K562 (cell line): ENCODE measurements around the gene TMEM185B. TPM values are rescaled to one million over a fixed set of nuclear protein-coding genes. Genes with fewer than 3 reads are reported as not detected.

Source experiments
- ATAC-seq: fragments of 200-7000 bp; cut with Tn5 transposase; 3 replicates; pipeline ENCODE4 v1.9.1; 2020; ENCODE audit warnings: moderate library complexity
- BruUV-seq: library from RNA; stranded (reverse); fragments of 400-500 nt; replicated peaks from 2 replicates; lab custom pipeline; 2021; lab: Mats Ljungman, UMichigan
- CTCF ChIA-PET: fragments of 300-600 bp; formaldehyde crosslinking; extraction: SDS; loops from one replicate; lab custom pipeline; 2021; ENCODE audit warnings: low intra/inter-chr PET ratio; lab: Yijun Ruan, JAX
- POLR2A ChIA-PET: fragments of 300-600, 350-650 bp; sonication (Branson Sonifier 250); formaldehyde crosslinking; extraction: SDS; loops from one replicate; lab custom pipeline; 2021; ENCODE audit warnings: antibody characterized with exemption, inconsistent platforms; lab: Yijun Ruan, JAX
- DNase-seq, 4 experiments: peaks; one replicate each; pipeline versions ENCODE4 v3.0.0 to v3.0.0-alpha.2; 2011 to 2018; ENCODE audit warnings: low spot score in 3 of 4, mixed read lengths in 3 of 4; ENCODE audit errors: extremely low read depth in 1 of 4
- FAIRE-seq: peaks from 2 replicates; lab custom pipeline; 2011; peaks lifted over from hg19 to GRCh38; lab: Jason Lieb, UNC
- H2AFZ ChIP-seq: 2 replicates; pipeline ENCODE4 v1.6.0; 2011; ENCODE audit warnings: low read depth, low read length, control low read depth, inconsistent platforms
- H3K27ac ChIP-seq: fragments of 200-600 bp; 3 replicates; pipeline ENCODE4 v1.8.0; 2011; ENCODE audit warnings: low read depth, mild to moderate bottlenecking, control low read depth, inconsistent platforms, low read length, moderate library complexity, mixed read lengths; ENCODE audit errors: extremely low read depth
- H3K27me3 ChIP-seq, 2 experiments: fragments of 300-600 bp in 1 of 2; 2 replicates in 1 of 2; 3 replicates in 1 of 2; pipeline versions ENCODE4 v1.6.0 to v1.8.0; 2011; ENCODE audit warnings: inconsistent platforms in 2 of 2, low read length in 2 of 2, mild to moderate bottlenecking in 1 of 2, mixed read lengths in 1 of 2, moderate library complexity in 1 of 2; ENCODE audit not compliant: control insufficient read depth in 2 of 2, insufficient read depth in 2 of 2
- H3K36me3 ChIP-seq: fragments of 300-600 bp; 3 replicates; pipeline ENCODE4 v1.8.0; 2011; ENCODE audit warnings: mild to moderate bottlenecking, low read length, inconsistent platforms; ENCODE audit not compliant: control insufficient read depth, insufficient read depth
- H3K4me1 ChIP-seq, 2 experiments: fragments of 200-600 bp in 1 of 2; replicated peaks in 1 of 2; 2 replicates in 1 of 2; 3 replicates in 1 of 2; pipeline versions ENCODE4 v1.5.1 to v1.8.0; 2011; ENCODE audit warnings: inconsistent platforms in 2 of 2, low read length in 2 of 2, mild to moderate bottlenecking in 1 of 2, mixed read lengths in 1 of 2, moderate library complexity in 1 of 2; ENCODE audit not compliant: control insufficient read depth in 2 of 2, insufficient read depth in 2 of 2
- H3K4me2 ChIP-seq: 2 replicates; pipeline ENCODE4 v1.6.1; 2011; ENCODE audit warnings: low read length, control low read depth, inconsistent platforms, mixed read lengths; ENCODE audit not compliant: insufficient read depth
- H3K4me3 ChIP-seq: fragments of 200-600 bp; sonication (generic), shearing (Covaris generic); 2 replicates; pipeline ENCODE4 v1.5.1; 2016; ENCODE audit warnings: control low read depth, inconsistent platforms
- H3K79me2 ChIP-seq: fragments of 200-600 bp; 3 replicates; pipeline ENCODE4 v1.8.0; 2011; ENCODE audit warnings: low read length, inconsistent platforms; ENCODE audit not compliant: control insufficient read depth, insufficient read depth
- H3K9ac ChIP-seq, 2 experiments: 2 replicates each; pipeline versions ENCODE4 v1.6.0 to v1.6.1; 2011; ENCODE audit warnings: low read depth in 2 of 2, low read length in 2 of 2, control low read depth in 1 of 2, inconsistent platforms in 1 of 2, mild to moderate bottlenecking in 1 of 2, mixed read lengths in 1 of 2; ENCODE audit not compliant: insufficient read depth in 1 of 2
- H3K9me1 ChIP-seq: one replicate; pipeline ENCODE4 v1.6.0; 2011; ENCODE audit warnings: inconsistent platforms, mild to moderate bottlenecking, low read length, moderate library complexity; ENCODE audit not compliant: control insufficient read depth, insufficient read depth
- H3K9me3 ChIP-seq: replicated peaks from 2 replicates; pipeline ENCODE4 v1.5.1; 2011; ENCODE audit warnings: low read depth, low read length, inconsistent platforms; ENCODE audit not compliant: control insufficient read depth, insufficient read depth
- H4K20me1 ChIP-seq: replicated peaks from 2 replicates; pipeline ENCODE4 v1.6.1; 2011; ENCODE audit warnings: low read length, inconsistent platforms, mixed read lengths; ENCODE audit not compliant: control insufficient read depth, insufficient read depth
- BRCA1 ChIP-seq, 2 experiments: fragments of 450-650 bp in 1 of 2; sonication (generic) in 1 of 2; formaldehyde crosslinking in 1 of 2; IDR thresholded peaks; 2 replicates each; pipeline versions ENCODE4 v1.5.0 to v1.6.1; 2017 to 2020; ENCODE audit warnings: mild to moderate bottlenecking in 1 of 2, missing genetic modification reagents in 1 of 2
- FOXK2 ChIP-seq, 2 experiments: fragments of 450-650 bp; IDR thresholded peaks in 1 of 2; conservative IDR thresholded peaks in 1 of 2; 2 replicates each; pipeline ENCODE4 v1.6.1; 2016; ENCODE audit warnings: low read depth in 2 of 2, mild to moderate bottlenecking in 1 of 2
- HNRNPH1 ChIP-seq: fragments of 200-400 bp; formaldehyde crosslinking; optimal IDR thresholded peaks from 2 replicates; pipeline ENCODE3; 2017; ENCODE audit warnings: low read depth, mild to moderate bottlenecking, low read length, moderate library complexity
- RBM15 ChIP-seq: fragments of 200-400 bp; formaldehyde crosslinking; IDR thresholded peaks from 2 replicates; pipeline ENCODE4 v1.6.1; 2018; ENCODE audit warnings: mild to moderate bottlenecking, low read length, moderate library complexity; ENCODE audit not compliant: insufficient read depth
- U2AF2 ChIP-seq: fragments of 200-400 bp; formaldehyde crosslinking; optimal IDR thresholded peaks from 2 replicates; pipeline ENCODE3; 2017; ENCODE audit warnings: low read depth, mild to moderate bottlenecking, low read length
- ZNF644 ChIP-seq: fragments of 200-800 bp; sonication (Bioruptor generic); IDR thresholded peaks from 2 replicates; pipeline ENCODE4 v1.6.1; 2016; ENCODE audit warnings: low read depth, missing genetic modification characterization, missing compliant biosample characterization
- ZNF699 ChIP-seq: fragments of 250-450 bp; sonication (Bioruptor Pico); IDR thresholded peaks from 2 replicates; pipeline ENCODE4 v1.8.0; 2021; ENCODE audit warnings: mild to moderate bottlenecking, moderate library complexity; ENCODE audit not compliant: insufficient replicate concordance
- WGBS: fragments of 100-300 bp; shearing (Covaris generic); methylation state at CpG from one replicate; pipeline ENCODE4 v1.1.6; 2016; ENCODE audit warnings: low coverage, mixed read lengths; ENCODE audit not compliant: insufficient coverage; ENCODE audit errors: missing lambda C conversion rate; 5-methylcytosine and 5-hydroxymethylcytosine counted together
- in situ Hi-C: fragments of 300-500 bp; cut with MboI; formaldehyde crosslinking; loops from 4 replicates; pipeline ENCODE4 v1.15.0; 2018; ENCODE audit warnings: inconsistent platforms, mixed read lengths
- intact Hi-C: fragments of 100-400 bp; cut with micrococcal nuclease; formaldehyde crosslinking; loops from 2 replicates; pipeline ENCODE4 v1.14.2; 2022
- polyA plus RNA-seq, 8 experiments: library from polyadenylated mRNA; depleted of rRNA in 4 of 8; stranded (reverse) in 5 of 8; unstranded in 3 of 8; fragments of >200 nt; fragmentation: Nextera tagmentation in 2 of 8; fragmentation: Illumina TruSeq in 1 of 8; extraction: Ambion mirVana in 2 of 8; extraction: Trizol in 1 of 8; gene quantifications; 2 replicates each; pipeline versions ENCODE4 v1.2.1 to v1.2.3, GENCODE V29; 2011 to 2014; ENCODE audit warnings: inconsistent platforms in 1 of 8, missing spikeins in 1 of 8
- total RNA-seq, 7 experiments: library from RNA; depleted of rRNA in 6 of 7; stranded (reverse); fragments of >200 nt in 6 of 7; fragmentation: Illumina TruSeq in 2 of 7; extraction: Trizol in 2 of 7; gene quantifications; 2 replicates each; pipeline versions ENCODE4 v1.2.1 to v1.2.3, GENCODE V29; 2011 to 2021; ENCODE audit warnings: low replicate concordance in 1 of 7
- TF ChIP-seq, protein P1 (sequence below): fragments of 450-650 bp; conservative IDR thresholded peaks from 2 replicates; pipeline ENCODE4 v1.6.1; 2016; ENCODE audit warnings: missing genetic modification characterization, low read depth, mild to moderate bottlenecking, missing compliant biosample characterization, moderate library complexity

TMEM185B gene
- total and polyA plus RNA-seq, 9 of the 15 experiments (the other 6 are each of a cell fraction or from before 2014, with no cell fraction given) = 2.9 to 28.2 (median 11.5) TPM

- ATAC-seq (no peak), DNase-seq (no peak), FAIRE-seq (no peak)
- peaks cover 5% of the 10 kb centered on the region; the same call in 1 of the 3 replicates for H3K36me3 ChIP-seq
- H3K9me1 ChIP-seq = no peaks in the 10 kb centered on the region
- no peak overlapping the region for H2AFZ ChIP-seq
- H3K27me3 ChIP-seq = no peaks in the 10 kb centered on the region
- peaks cover 43% of the 10 kb centered on the region for H3K79me2 ChIP-seq
- H3K27ac ChIP-seq = no peak overlapping the region
- CTCF ChIA-PET = no interaction called here
- H3K4me2 ChIP-seq = no peak overlapping the region
- H4K20me1 ChIP-seq = peaks cover 3% of the 10 kb centered on the region; the same call in 1 of the 2 replicates
- no peak overlapping the region for H3K9ac ChIP-seq
- in situ Hi-C loops = no loop called here
- intact Hi-C loops = no loop called here
- TF ChIP-seq ZNF699 (no peak), FOXK2 (conservative IDR thresholded peaks at IDR 0.05 in 1 of 2, IDR thresholded peaks at IDR 0.05 in 1 of 2; ENCODE audit: low read depth in 2 of 2) (no peak), HNRNPH1 (no peak), U2AF2 (no peak), RBM15 (no peak), BRCA1 (IDR thresholded peaks at IDR 0.05) (no peak), BRCA1 (CRISPR knock-in tag; IDR thresholded peaks at IDR 0.05) (no peak), ZNF644 (no peak)
- TF ChIP-seq, protein P1, sequence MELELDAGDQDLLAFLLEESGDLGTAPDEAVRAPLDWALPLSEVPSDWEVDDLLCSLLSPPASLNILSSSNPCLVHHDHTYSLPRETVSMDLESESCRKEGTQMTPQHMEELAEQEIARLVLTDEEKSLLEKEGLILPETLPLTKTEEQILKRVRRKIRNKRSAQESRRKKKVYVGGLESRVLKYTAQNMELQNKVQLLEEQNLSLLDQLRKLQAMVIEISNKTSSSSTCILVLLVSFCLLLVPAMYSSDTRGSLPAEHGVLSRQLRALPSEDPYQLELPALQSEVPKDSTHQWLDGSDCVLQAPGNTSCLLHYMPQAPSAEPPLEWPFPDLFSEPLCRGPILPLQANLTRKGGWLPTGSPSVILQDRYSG (tag) = no peak
- 84% methylated on average over 8 of the region's 8 CpGs for WGBS
- H3K9me3 ChIP-seq = peaks cover 3% of the 10 kb centered on the region; the same call in 1 of the 2 replicates
- BruUV-seq = no TSS peak
- peaks cover 12 to 23% of the 10 kb centered on the region in 2 experiments; a peak in 4 of 5 replicates for H3K4me1 ChIP-seq
- POLR2A ChIA-PET = no interaction called here
- H3K4me3 ChIP-seq = no peak overlapping the region
Observed at GRCh38 chr2:120267348-120267747, 44.1 kb upstream of the TMEM185B start.
